K562 (cell line): Measurements from ENCODE around the gene SPEF1. TPM values are rescaled to one million over a fixed set of nuclear protein-coding genes. Genes with fewer than 3 reads are reported as not detected.

Experiments
- DIDO1 ChIP-seq: fragments of 450-650 bp; IDR thresholded peaks from 2 replicates; pipeline ENCODE4 v1.6.1; 2016; ENCODE audit warnings: low read depth, missing biosample characterization, missing genetic modification characterization
- FIP1L1 ChIP-seq: fragments of 200-400 bp; formaldehyde crosslinking; IDR thresholded peaks from 2 replicates; pipeline ENCODE4 v1.6.1; 2018; ENCODE audit warnings: mild to moderate bottlenecking, low read depth, low read length; ENCODE audit not compliant: poor library complexity, severe bottlenecking
- HIVEP1 ChIP-seq: fragments of 250-450 bp; sonication (Bioruptor Pico); IDR thresholded peaks from 2 replicates; pipeline ENCODE4 v1.4.0; 2020; ENCODE audit warnings: mild to moderate bottlenecking
- NR3C1 ChIP-seq: sonication (generic); formaldehyde crosslinking; IDR thresholded peaks from 2 replicates; pipeline ENCODE4 v1.8.1; 2022; ENCODE audit warnings: missing genetic modification reagents
- RBFOX2 ChIP-seq: fragments of 200-400 bp; formaldehyde crosslinking; IDR thresholded peaks from 2 replicates; pipeline ENCODE4 v1.6.1; 2017; ENCODE audit warnings: low read depth, mild to moderate bottlenecking, low read length, moderate library complexity
- RBM14 ChIP-seq: fragments of 200-400 bp; formaldehyde crosslinking; IDR thresholded peaks from 2 replicates; pipeline ENCODE4 v1.6.1; 2018; ENCODE audit warnings: low read depth, mild to moderate bottlenecking, low read length, moderate library complexity, borderline replicate concordance; ENCODE audit not compliant: insufficient read depth
- RCOR1 ChIP-seq, 2 experiments: IDR thresholded peaks; 2 replicates each; pipeline ENCODE4 v1.6.1; 2012; ENCODE audit warnings: low read depth in 2 of 2, low read length in 2 of 2, borderline replicate concordance in 1 of 2, improper control_type of control experiment in 1 of 2
- polyA plus RNA-seq, 8 experiments: library from polyadenylated mRNA; depleted of rRNA in 4 of 8; stranded (reverse) in 5 of 8; unstranded in 3 of 8; fragments of >200 nt; fragmentation: Nextera tagmentation in 2 of 8; fragmentation: Illumina TruSeq in 1 of 8; extraction: Ambion mirVana in 2 of 8; extraction: Trizol in 1 of 8; gene quantifications; 2 replicates each; pipeline versions ENCODE4 v1.2.1 to v1.2.3, GENCODE V29; 2011 to 2014; ENCODE audit warnings: inconsistent platforms in 1 of 8, missing spikeins in 1 of 8
- total RNA-seq, 7 experiments: library from RNA; depleted of rRNA in 6 of 7; stranded (reverse); fragments of >200 nt in 6 of 7; fragmentation: Illumina TruSeq in 2 of 7; extraction: Trizol in 2 of 7; gene quantifications; 2 replicates each; pipeline versions ENCODE4 v1.2.1 to v1.2.3, GENCODE V29; 2011 to 2021; ENCODE audit warnings: low replicate concordance in 1 of 7
- TF ChIP-seq, protein P1 (sequence below): fragments of 250-450 bp; sonication (Bioruptor Pico); IDR thresholded peaks from 2 replicates; pipeline ENCODE4 v1.5.0; 2021
- TF ChIP-seq, protein P2 (sequence below): fragments of 450-650 bp; IDR thresholded peaks from 2 replicates; pipeline ENCODE4 v1.6.1; 2017; ENCODE audit warnings: mild to moderate bottlenecking, moderate library complexity
- TF ChIP-seq, protein P3 (sequence below), 2 experiments: fragments of 450-650 bp in 1 of 2; sonication (generic) in 1 of 2; formaldehyde crosslinking; conservative IDR thresholded peaks; 2 replicates each; pipeline versions ENCODE4 v1.4.0 to v1.8.1; 2020 to 2022; ENCODE audit warnings: mild to moderate bottlenecking in 1 of 2, missing genetic modification reagents in 1 of 2
- TF ChIP-seq, protein P4 (sequence below), 3 experiments: fragments of 200-800 bp in 1 of 3; sonication (Bioruptor generic) in 1 of 3; sonication (generic) in 1 of 3; formaldehyde crosslinking in 1 of 3; IDR thresholded peaks; 2 replicates each; pipeline versions ENCODE4 v1.6.1 to v1.8.0; 2016 to 2022; ENCODE audit warnings: mild to moderate bottlenecking in 2 of 3, missing compliant biosample characterization in 2 of 3, missing genetic modification characterization in 2 of 3, missing genetic modification reagents in 1 of 3
- TF ChIP-seq, protein P5 (sequence below): fragments of 200-800 bp; sonication (Bioruptor generic); IDR thresholded peaks from 2 replicates; pipeline ENCODE4 v1.6.1; 2017; ENCODE audit warnings: missing genetic modification characterization, missing compliant biosample characterization

Gene SPEF1
- total and polyA plus RNA-seq, 9 of the 15 experiments (the other 6 are each of a cell fraction or from before 2014, with no cell fraction given): not detected

DNA sequence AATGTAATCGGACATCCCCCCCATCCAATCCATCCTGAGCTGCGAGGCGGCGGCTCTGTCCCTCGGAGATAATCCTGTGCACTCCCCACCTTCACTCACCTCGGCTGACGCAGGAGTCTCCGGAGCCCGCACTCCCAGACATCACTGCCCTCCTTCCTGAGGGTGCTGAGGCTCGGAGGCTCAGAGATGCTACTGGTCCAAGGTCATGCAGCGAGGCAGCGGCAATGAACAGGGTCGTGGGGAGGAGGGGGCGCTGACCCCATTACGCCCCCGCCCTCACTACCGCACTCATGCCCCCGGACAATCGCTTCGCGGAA, 14.2 kb downstream of the SPEF1 start (continued):
- TF ChIP-seq, protein P1, sequence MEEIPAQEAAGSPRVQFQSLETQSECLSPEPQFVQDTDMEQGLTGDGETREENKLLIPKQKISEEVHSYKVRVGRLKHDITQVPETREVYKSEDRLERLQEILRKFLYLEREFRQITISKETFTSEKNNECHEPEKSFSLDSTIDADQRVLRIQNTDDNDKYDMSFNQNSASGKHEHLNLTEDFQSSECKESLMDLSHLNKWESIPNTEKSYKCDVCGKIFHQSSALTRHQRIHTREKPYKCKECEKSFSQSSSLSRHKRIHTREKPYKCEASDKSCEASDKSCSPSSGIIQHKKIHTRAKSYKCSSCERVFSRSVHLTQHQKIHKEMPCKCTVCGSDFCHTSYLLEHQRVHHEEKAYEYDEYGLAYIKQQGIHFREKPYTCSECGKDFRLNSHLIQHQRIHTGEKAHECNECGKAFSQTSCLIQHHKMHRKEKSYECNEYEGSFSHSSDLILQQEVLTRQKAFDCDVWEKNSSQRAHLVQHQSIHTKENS (CRISPR knock-in tag): no peak
- TF ChIP-seq RBM14 (no peak), NR3C1 (CRISPR knock-in tag) (no peak), FIP1L1 (peak; percentile 1), RBFOX2 (no peak), DIDO1 (tag) (no peak), RCOR1 (IDR thresholded peaks at IDR 0.05; ENCODE audit: borderline replicate concordance in 1 of 2, low read depth in 2 of 2, low read length in 2 of 2) (peak in 1 of 2 experiments; percentile 51; a peak in 1 of 4 replicates), HIVEP1 (no peak)
- TF ChIP-seq, protein P2, sequence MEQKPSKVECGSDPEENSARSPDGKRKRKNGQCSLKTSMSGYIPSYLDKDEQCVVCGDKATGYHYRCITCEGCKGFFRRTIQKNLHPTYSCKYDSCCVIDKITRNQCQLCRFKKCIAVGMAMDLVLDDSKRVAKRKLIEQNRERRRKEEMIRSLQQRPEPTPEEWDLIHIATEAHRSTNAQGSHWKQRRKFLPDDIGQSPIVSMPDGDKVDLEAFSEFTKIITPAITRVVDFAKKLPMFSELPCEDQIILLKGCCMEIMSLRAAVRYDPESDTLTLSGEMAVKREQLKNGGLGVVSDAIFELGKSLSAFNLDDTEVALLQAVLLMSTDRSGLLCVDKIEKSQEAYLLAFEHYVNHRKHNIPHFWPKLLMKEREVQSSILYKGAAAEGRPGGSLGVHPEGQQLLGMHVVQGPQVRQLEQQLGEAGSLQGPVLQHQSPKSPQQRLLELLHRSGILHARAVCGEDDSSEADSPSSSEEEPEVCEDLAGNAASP: no peak
- TF ChIP-seq, protein P3, sequence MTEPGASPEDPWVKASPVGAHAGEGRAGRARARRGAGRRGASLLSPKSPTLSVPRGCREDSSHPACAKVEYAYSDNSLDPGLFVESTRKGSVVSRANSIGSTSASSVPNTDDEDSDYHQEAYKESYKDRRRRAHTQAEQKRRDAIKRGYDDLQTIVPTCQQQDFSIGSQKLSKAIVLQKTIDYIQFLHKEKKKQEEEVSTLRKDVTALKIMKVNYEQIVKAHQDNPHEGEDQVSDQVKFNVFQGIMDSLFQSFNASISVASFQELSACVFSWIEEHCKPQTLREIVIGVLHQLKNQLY (CRISPR knock-in tag; conservative IDR thresholded peaks at IDR 0.05): no peak
- TF ChIP-seq, protein P4, sequence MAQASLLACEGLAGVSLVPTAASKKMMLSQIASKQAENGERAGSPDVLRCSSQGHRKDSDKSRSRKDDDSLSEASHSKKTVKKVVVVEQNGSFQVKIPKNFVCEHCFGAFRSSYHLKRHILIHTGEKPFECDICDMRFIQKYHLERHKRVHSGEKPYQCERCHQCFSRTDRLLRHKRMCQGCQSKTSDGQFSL (CRISPR knock-in tag; IDR thresholded peaks at IDR 0.05): peak; percentile 73; the same call in 1 of the 2 replicates
- TF ChIP-seq, protein P4 (tag; IDR thresholded peaks at IDR 0.05): no peak
- TF ChIP-seq, protein P5, sequence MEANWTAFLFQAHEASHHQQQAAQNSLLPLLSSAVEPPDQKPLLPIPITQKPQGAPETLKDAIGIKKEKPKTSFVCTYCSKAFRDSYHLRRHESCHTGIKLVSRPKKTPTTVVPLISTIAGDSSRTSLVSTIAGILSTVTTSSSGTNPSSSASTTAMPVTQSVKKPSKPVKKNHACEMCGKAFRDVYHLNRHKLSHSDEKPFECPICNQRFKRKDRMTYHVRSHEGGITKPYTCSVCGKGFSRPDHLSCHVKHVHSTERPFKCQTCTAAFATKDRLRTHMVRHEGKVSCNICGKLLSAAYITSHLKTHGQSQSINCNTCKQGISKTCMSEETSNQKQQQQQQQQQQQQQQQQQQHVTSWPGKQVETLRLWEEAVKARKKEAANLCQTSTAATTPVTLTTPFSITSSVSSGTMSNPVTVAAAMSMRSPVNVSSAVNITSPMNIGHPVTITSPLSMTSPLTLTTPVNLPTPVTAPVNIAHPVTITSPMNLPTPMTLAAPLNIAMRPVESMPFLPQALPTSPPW (CRISPR knock-in tag): peak; percentile 10
